Mucosa of stomach (tissue), 1 donor: ENCODE results near the gene SHLD2.
"Not testable (repeated sequence)": the region's sequence is repeated elsewhere in the genome, so short reads cannot be mapped to it uniquely, and the experiment has no call there.

ENCODE experiments used
- H3K27me3 ChIP-seq: one replicate; pipeline ENCODE4 v1.7.0; 2013; ENCODE audit warnings: mild to moderate bottlenecking, low read length; ENCODE audit not compliant: control insufficient read depth, insufficient read depth
- H3K36me3 ChIP-seq: one replicate; pipeline ENCODE4 v1.7.0; 2013; ENCODE audit warnings: low read length; ENCODE audit not compliant: control insufficient read depth, insufficient read depth
- H3K4me1 ChIP-seq: one replicate; pipeline ENCODE4 v1.7.0; 2013; ENCODE audit warnings: mild to moderate bottlenecking, low read length; ENCODE audit not compliant: control insufficient read depth, insufficient read depth
- H3K4me3 ChIP-seq: one replicate; pipeline ENCODE4 v1.7.0; 2013; ENCODE audit warnings: low read length
- H3K9ac ChIP-seq: one replicate; pipeline ENCODE4 v1.7.0; 2013; ENCODE audit warnings: mild to moderate bottlenecking, low read length, moderate library complexity
- H3K9me3 ChIP-seq: one replicate; pipeline ENCODE4 v1.7.0; 2013; ENCODE audit warnings: mild to moderate bottlenecking, low read length, moderate library complexity; ENCODE audit not compliant: control insufficient read depth
- donor health status: Pancreatic carcinoma.

SHLD2 gene

GRCh38 chr10:87162703-87163293 lies 67.8 kb downstream of the SHLD2 start:
- not testable (repeated sequence) for H3K36me3 ChIP-seq, H3K9ac ChIP-seq, H3K4me3 ChIP-seq, H3K27me3 ChIP-seq, H3K9me3 ChIP-seq, H3K4me1 ChIP-seq

DNA sequence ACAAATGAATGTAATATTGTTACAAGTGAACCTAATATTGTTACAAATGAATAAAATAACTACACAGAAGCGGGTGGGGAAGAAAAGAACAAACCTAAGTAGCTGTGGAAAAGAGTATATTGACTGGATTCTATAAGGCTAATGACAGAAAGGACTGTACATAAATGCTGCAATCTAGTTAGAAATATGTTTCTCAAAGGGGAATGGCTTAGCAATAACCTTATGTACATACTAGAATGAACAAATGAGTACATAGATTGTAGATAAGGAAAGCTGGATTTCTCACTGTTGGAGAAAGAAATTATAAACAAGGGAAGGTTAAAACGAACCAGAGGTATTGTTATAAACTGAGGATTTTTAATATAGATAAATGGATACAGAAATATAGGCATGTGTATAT lies 68.4 kb downstream of the SHLD2 start:
- not testable (repeated sequence) for H3K4me3 ChIP-seq, H3K27me3 ChIP-seq, H3K9me3 ChIP-seq, H3K36me3 ChIP-seq, H3K9ac ChIP-seq, H3K4me1 ChIP-seq

GRCh38 chr10:87169857-87170256 lies 74.9 kb downstream of the SHLD2 start:
- H3K36me3 ChIP-seq, H3K9me3 ChIP-seq, H3K9ac ChIP-seq, H3K4me1 ChIP-seq, H3K27me3 ChIP-seq, H3K4me3 ChIP-seq: not testable (repeated sequence)

- not testable (repeated sequence) for H3K9ac ChIP-seq, H3K9me3 ChIP-seq, H3K4me1 ChIP-seq, H3K4me3 ChIP-seq, H3K36me3 ChIP-seq, H3K27me3 ChIP-seq
These were observed 75.7 kb downstream of the SHLD2 start for GRCh38 chr10:87170705-87171104.

DNA sequence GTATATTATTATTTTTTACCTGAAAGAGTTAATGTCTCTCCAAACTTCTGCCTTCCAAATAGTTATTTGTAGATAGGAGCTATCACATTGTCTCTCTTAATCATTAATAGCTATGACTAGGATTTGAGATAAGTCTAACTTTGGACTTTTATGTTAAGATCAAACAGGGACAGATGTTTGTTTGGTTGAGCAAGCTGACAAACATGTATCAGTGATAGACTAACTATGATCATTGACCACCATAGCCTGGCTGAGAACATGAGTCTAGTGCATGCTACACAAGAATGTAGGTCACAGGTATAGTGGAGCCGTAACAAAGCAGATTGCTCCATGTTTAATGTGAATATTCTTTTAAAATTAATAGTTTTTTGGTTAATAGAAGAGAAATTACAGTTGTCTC lies 76.7 kb downstream of the SHLD2 start:
- not testable (repeated sequence) for H3K9me3 ChIP-seq, H3K4me1 ChIP-seq, H3K9ac ChIP-seq

DNA sequence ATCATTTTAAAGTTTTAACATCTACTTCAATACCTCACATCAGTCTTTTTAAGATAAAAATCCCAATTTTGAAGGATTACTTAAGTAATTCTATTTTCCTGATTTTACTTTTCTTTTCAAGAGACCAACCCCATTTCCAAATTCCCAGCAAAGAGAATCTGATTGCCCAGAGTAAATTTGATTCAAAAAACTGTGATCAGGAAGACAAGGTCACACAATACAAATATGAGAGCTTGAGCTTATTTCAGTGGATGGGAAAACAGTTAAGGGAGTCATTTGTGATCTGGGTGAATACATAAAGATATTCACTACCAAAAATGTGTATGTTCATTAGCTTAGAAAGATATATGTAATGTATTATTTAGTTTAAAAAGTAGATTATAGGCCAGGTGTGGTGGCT lies 77.2 kb downstream of the SHLD2 start:
- H3K36me3 ChIP-seq, H3K27me3 ChIP-seq, H3K9me3 ChIP-seq, H3K9ac ChIP-seq, H3K4me1 ChIP-seq, H3K4me3 ChIP-seq: not testable (repeated sequence)

More for the DNA sequence above, 76.7 kb downstream of the SHLD2 start:
- H3K36me3 ChIP-seq, H3K4me3 ChIP-seq, H3K27me3 ChIP-seq: not testable (repeated sequence)

DNA sequence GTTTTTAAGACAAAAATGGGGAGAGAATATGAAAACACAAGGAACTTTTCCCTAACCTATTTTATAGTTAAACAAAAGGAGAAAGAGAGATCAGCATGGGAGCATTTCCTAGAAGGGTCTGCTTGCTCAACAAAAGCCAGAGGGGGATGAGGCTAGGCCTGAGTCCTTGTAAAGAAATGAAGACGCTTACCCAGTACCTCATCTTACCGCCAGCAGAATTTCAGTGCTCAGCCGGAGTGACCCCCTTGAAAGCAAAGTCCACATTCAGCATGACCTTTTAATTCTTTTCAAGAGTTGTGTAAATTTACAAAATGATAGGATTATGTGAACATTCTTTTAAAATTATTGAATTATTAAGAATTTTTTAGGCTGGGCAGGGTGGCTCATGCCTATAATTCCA lies 82.6 kb downstream of the SHLD2 start:
- H3K36me3 ChIP-seq, H3K4me3 ChIP-seq, H3K9me3 ChIP-seq, H3K9ac ChIP-seq, H3K27me3 ChIP-seq, H3K4me1 ChIP-seq: not testable (repeated sequence)

- not testable (repeated sequence) for H3K9ac ChIP-seq, H3K9me3 ChIP-seq, H3K4me3 ChIP-seq, H3K27me3 ChIP-seq, H3K4me1 ChIP-seq, H3K36me3 ChIP-seq
These were observed 89.4 kb downstream of the SHLD2 start for GRCh38 chr10:87184421-87184820.

GRCh38 chr10:87186016-87186415 lies 91.0 kb downstream of the SHLD2 start:
- not testable (repeated sequence) for H3K27me3 ChIP-seq, H3K4me3 ChIP-seq, H3K9me3 ChIP-seq, H3K9ac ChIP-seq, H3K4me1 ChIP-seq, H3K36me3 ChIP-seq

DNA sequence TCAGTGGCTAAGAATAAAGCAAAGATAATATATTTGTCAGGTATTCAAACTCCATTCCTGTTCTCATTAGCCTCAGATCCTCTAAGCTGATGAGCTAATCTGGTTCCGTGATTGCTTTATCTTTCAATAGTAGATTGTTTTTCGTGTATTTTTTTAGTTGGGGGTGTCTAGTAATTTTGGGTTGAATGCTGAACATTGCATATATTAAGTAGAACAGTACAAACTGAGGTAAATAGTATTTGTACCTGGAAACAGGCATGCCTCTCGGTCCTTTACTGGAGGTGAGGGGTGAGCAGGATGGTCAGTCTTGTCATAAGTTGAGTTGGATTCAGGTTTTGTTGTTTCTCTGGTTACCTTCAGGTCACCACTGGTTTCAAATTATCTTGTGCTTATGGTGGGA lies 92.6 kb downstream of the SHLD2 start:
- not testable (repeated sequence) for H3K4me3 ChIP-seq, H3K36me3 ChIP-seq, H3K27me3 ChIP-seq, H3K9ac ChIP-seq, H3K9me3 ChIP-seq, H3K4me1 ChIP-seq

GRCh38 chr10:87191841-87192240 lies 96.8 kb downstream of the SHLD2 start:
- H3K9me3 ChIP-seq, H3K4me3 ChIP-seq, H3K9ac ChIP-seq, H3K4me1 ChIP-seq, H3K36me3 ChIP-seq, H3K27me3 ChIP-seq: not testable (repeated sequence)

- H3K27me3 ChIP-seq, H3K9ac ChIP-seq, H3K36me3 ChIP-seq, H3K4me3 ChIP-seq, H3K9me3 ChIP-seq, H3K4me1 ChIP-seq: not testable (repeated sequence)
These were observed 105.9 kb downstream of the SHLD2 start for GRCh38 chr10:87200924-87201323.

DNA sequence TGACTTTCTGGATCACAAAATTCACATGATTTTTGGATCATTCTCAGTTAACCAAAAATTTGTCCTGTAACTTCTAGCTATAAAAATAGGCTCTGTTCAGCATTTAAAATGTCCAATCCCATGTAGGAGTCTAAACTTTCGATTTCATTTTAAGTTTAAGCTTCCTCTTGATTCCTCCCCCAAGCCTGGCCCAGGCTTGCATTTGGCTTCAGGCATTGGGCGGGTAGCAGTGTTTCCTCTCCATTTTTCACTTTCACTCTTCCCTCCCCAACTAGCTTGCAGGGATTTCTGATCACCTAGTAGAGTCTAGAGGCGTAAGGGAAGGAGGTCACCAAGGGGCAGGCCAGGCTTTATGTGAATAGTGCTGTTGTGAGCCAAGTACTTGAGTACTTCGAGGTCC lies 109.8 kb downstream of the SHLD2 start:
- not testable (repeated sequence) for H3K4me1 ChIP-seq, H3K4me3 ChIP-seq, H3K27me3 ChIP-seq, H3K9ac ChIP-seq, H3K36me3 ChIP-seq, H3K9me3 ChIP-seq
